Measurements from ENCODE around the gene MAP1LC3C. TPM values are rescaled to one million over a fixed set of nuclear protein-coding genes. Genes with fewer than 3 reads are reported as not detected.
A peak's percentile ranks its signal among the peaks of the same experiment; 100 is the strongest.

The MAP1LC3C gene
- total RNA-seq: 1 to 10 TPM in 1 of 3 donors, not detected in 2; 4.1 TPM
- long read RNA-seq, donor 1, partial matches to known transcripts: 2 of 8 reads
- long read RNA-seq, donor 1, other reads (novel, unspliced or antisense): 2 of 8 reads
- long read RNA-seq, donor 2, partial matches to known transcripts: 0 of 1 reads
- long read RNA-seq, donor 2, other reads (novel, unspliced or antisense): 0 of 1 reads

DNA sequence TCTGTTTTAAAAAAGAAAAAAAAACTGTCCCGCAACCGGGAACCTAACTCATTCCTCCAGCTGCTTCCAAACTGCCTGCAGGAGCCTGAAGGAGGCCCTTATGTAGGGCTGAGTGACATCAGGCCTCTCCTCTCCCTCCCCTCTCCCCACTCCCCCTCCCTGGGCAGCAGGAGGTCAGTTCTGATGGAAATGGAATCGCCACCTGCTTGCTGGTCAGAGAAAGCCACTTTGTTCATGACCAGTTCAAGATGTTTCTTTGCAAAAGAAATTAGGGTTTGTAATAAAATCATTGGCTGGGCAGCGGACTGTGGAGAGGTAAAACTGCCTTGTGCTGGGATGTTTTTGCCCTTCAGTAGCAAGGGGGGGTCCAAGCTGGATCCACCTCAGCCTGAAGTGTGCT, at the start of gene MAP1LC3C:
Gene MAP1LC3C, minus strand, starts transcription at position 73 of the 400 bp plus-strand sequence. CDS start 90 bp downstream, outside the sequence.
- H3K36me3 ChIP-seq (ENCODE audit: low read depth): no peaks in the 10 kb centered on the region
- H3K4me1 ChIP-seq (ENCODE audit: low read depth): peaks cover 5% of the 10 kb centered on the region
- H3K9me3 ChIP-seq: no peaks in the 10 kb centered on the region
- ATAC-seq: peak; percentile 6
- no peak within 1 kb of the TSS for H3K4me3 ChIP-seq
- TF ChIP-seq, protein P1, sequence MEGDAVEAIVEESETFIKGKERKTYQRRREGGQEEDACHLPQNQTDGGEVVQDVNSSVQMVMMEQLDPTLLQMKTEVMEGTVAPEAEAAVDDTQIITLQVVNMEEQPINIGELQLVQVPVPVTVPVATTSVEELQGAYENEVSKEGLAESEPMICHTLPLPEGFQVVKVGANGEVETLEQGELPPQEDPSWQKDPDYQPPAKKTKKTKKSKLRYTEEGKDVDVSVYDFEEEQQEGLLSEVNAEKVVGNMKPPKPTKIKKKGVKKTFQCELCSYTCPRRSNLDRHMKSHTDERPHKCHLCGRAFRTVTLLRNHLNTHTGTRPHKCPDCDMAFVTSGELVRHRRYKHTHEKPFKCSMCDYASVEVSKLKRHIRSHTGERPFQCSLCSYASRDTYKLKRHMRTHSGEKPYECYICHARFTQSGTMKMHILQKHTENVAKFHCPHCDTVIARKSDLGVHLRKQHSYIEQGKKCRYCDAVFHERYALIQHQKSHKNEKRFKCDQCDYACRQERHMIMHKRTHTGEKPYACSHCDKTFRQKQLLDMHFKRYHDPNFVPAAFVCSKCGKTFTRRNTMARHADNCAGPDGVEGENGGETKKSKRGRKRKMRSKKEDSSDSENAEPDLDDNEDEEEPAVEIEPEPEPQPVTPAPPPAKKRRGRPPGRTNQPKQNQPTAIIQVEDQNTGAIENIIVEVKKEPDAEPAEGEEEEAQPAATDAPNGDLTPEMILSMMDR (IDR thresholded peaks at IDR 0.05): no peak
- intact Hi-C loops (cut with DNase I, micrococcal nuclease): no loop called here
- DNase-seq: no peak

DNA sequence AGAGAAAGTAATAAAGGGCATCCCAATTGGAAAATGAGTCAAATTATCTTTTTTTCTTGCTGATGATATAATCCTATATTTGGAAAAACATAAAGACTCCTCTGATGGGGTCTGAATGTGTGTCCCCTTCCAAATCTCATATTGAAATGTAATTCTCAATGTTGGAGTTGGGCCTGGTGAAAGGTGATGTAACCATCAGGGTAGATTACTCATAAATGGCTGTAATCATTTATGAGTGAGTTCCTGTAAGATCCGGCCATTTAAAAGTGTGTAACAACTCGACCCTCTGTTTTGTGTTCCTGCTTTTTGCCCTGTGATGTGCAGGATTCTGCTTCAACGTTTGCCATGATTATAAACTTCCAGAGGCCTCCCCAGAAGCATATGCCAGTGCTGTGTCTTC, 44.3 kb upstream of the MAP1LC3C start:
- no peak for ATAC-seq
- TF ChIP-seq, protein P1 (IDR thresholded peaks at IDR 0.05): no peak
- Histone ChIP-seq H3K4me1 (ENCODE audit: low read depth) (no peaks in the 10 kb centered on the region), H3K9me3 (no peaks in the 10 kb centered on the region), H3K36me3 (ENCODE audit: low read depth) (no peaks in the 10 kb centered on the region), H3K4me3 (no peak overlapping the region)
- intact Hi-C loops (cut with DNase I, micrococcal nuclease): no loop called here
- DNase-seq: no peak

DNA sequence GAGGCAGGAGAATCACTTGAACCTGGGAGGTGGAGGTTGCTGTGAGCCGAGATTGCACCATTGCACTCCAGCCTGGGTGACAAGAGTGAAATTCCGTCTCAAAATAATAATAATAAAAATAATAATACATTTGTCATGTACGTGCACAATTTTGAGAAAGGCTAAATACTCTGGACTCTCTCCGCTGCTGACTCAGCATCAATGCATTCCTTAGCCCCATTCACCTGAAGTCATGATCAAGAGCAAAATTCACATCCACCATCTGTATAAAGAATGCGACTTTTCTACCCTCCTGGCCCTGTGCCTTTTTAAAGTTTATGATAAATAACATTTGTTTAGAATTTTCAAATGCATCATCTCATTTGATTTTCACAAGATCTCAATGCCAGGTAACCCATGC, 35.5 kb upstream of the MAP1LC3C start:
- Histone ChIP-seq H3K36me3 (ENCODE audit: low read depth) (no peaks in the 10 kb centered on the region), H3K9me3 (no peaks in the 10 kb centered on the region), H3K4me1 (ENCODE audit: low read depth) (no peaks in the 10 kb centered on the region), H3K4me3 (no peak overlapping the region)
- intact Hi-C loops (cut with DNase I, micrococcal nuclease): no loop called here
- DNase-seq (no peak), ATAC-seq (no peak)
- TF ChIP-seq, protein P1 (IDR thresholded peaks at IDR 0.05): no peak

DNA sequence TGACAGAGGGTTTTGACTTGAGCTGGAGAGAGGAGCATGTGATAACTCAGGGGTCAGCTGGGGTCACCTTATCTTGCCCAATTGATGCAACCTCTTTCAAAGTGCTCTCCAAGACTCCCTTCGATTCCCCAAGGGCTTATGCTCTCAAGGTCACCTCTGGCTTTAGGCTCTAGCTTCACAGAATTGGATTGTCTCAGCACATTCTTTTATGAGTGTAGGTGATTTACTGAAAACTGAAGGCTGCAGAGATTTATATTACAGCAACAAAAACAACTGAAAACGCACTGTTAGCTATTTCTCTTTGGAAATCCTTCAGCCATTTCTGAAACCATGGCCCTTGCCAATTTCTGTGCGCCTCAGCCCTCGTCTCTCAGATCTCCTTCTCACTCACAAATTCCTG, 34.5 kb upstream of the MAP1LC3C start:
- ATAC-seq (no peak), DNase-seq (no peak)
- Histone ChIP-seq H3K9me3 (no peaks in the 10 kb centered on the region), H3K36me3 (ENCODE audit: low read depth) (no peaks in the 10 kb centered on the region), H3K4me1 (ENCODE audit: low read depth) (no peaks in the 10 kb centered on the region), H3K4me3 (no peak overlapping the region)
- intact Hi-C loops (cut with DNase I, micrococcal nuclease): no loop called here
- TF ChIP-seq, protein P1 (IDR thresholded peaks at IDR 0.05): no peak

DNA sequence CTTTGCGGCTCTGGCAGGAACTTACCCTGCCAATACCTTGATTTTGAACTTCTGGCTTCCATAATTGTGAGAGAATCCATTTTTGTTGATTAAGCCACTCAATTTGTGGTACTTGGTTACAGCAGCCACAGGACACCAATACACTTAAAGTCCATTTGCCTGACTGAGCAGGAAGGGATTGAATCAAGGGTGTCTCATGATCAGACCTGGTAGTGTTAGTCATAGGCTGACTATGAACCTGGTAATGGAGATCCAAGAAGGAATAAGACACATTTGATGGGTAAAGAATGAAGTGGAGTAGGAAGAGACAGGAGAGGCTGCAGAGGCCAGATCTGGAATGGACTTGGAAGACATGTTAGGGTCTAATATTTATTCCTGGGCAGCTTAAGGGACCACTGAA, 31.2 kb upstream of the MAP1LC3C start:
- Histone ChIP-seq H3K9me3 (no peaks in the 10 kb centered on the region), H3K36me3 (ENCODE audit: low read depth) (no peaks in the 10 kb centered on the region), H3K4me3 (no peak overlapping the region), H3K4me1 (ENCODE audit: low read depth) (no peaks in the 10 kb centered on the region)
- intact Hi-C loops (cut with DNase I, micrococcal nuclease): no loop called here
- DNase-seq (no peak), ATAC-seq (no peak)
- TF ChIP-seq, protein P1 (IDR thresholded peaks at IDR 0.05): no peak

DNA sequence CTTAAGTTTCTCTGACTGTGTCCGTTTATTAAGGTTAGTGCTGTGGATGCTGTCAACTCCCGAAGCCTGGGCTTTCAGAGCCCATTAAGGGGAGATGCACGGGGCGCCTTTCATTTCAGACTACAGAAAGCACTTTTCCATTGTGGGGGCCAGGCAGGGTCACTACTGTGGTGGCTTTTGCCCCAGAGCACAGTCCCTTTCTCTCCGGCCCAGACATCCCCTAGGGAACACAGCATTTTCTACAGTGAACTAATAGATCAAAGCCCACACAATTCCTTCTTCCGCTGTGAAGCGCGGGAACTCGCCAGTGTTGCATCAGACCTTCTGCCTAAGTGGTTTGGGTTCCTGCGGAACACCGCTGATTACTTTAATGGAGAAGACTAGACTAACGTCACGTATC, 26.8 kb upstream of the MAP1LC3C start:
- H3K36me3 ChIP-seq (ENCODE audit: low read depth): no peaks in the 10 kb centered on the region
- DNase-seq: no peak
- H3K4me3 ChIP-seq: no peak overlapping the region
- ATAC-seq: no peak
- TF ChIP-seq, protein P1 (IDR thresholded peaks at IDR 0.05): no peak
- no peaks in the 10 kb centered on the region for H3K4me1 ChIP-seq (ENCODE audit: low read depth)
- intact Hi-C loops (cut with DNase I, micrococcal nuclease): no loop called here
- H3K9me3 ChIP-seq: no peaks in the 10 kb centered on the region

Measured in mucosa of descending colon (tissue), 3 donors.